Esophagus squamous epithelium (tissue), 5 donors: Measurements from ENCODE around the gene MPV17L2. TPM values are rescaled to one million over a fixed set of nuclear protein-coding genes. Genes with fewer than 3 reads are reported as not detected.
A peak's percentile ranks its signal among the peaks of the same experiment; 100 is the strongest.

Experiments
- DNase-seq: peaks from one replicate; lab custom pipeline; 2025; lab: John Stamatoyannopoulos, UW
- H3K27ac ChIP-seq, 4 donors: fragments of 200-600 bp; sonication (generic); one replicate each; pipeline ENCODE4 v1.5.1; 2016 to 2019; ENCODE audit warnings: mild to moderate bottlenecking in 1 of 4
- H3K27me3 ChIP-seq, 4 donors: fragments of 200-600 bp; sonication (generic); 1 replicate in 3 of 4; 2 replicates in 1 of 4; pipeline versions ENCODE4 v1.5.1 to v1.6.0; 2017 to 2021; ENCODE audit warnings: antibody characterized with exemption in 1 of 4
- H3K36me3 ChIP-seq, 3 donors: fragments of 200-600 bp; sonication (generic); one replicate each; pipeline ENCODE4 v1.5.1; 2016 to 2019
- H3K4me1 ChIP-seq, 3 donors: fragments of 200-600 bp; sonication (generic); one replicate each; pipeline ENCODE4 v1.5.1; 2017 to 2019
- H3K4me3 ChIP-seq, 4 donors: fragments of 200-600 bp; sonication (generic); 1 replicate in 3 of 4; 2 replicates in 1 of 4; pipeline ENCODE4 v1.5.1; 2016 to 2019; ENCODE audit warnings: mild to moderate bottlenecking in 2 of 4, moderate library complexity in 1 of 4
- H3K9me3 ChIP-seq, 3 donors: fragments of 200-600 bp; sonication (generic); one replicate each; pipeline ENCODE4 v1.5.1; 2016 to 2019
- CTCF ChIP-seq, 6 experiments: fragments of 450-650 bp in 4 of 6; fragments of 200-600 bp in 2 of 6; sonication (generic) in 2 of 6; IDR thresholded peaks; one replicate each; pipeline ENCODE4 v1.5.1; 2016 to 2019; ENCODE audit warnings: antibody characterized with exemption in 6 of 6, mild to moderate bottlenecking in 4 of 6, moderate library complexity in 4 of 6
- POLR2A ChIP-seq, 4 donors: fragments of 450-650 bp; IDR thresholded peaks; one replicate each; pipeline ENCODE4 v1.6.1; 2017; ENCODE audit warnings: antibody characterized with exemption in 4 of 4, mild to moderate bottlenecking in 4 of 4, moderate library complexity in 3 of 4
- WGBS, 2 donors: methylation state at CpG; one replicate each; pipeline ENCODE4 v1.1.5; 2018; 5-methylcytosine and 5-hydroxymethylcytosine counted together
- intact Hi-C: fragments of 100-400 bp; cut with DNase I; formaldehyde crosslinking; loops from one replicate; pipeline ENCODE4 v1.15.0; 2022
- total RNA-seq, 4 donors: library from RNA; depleted of rRNA; stranded (reverse); fragments of >200 nt; gene quantifications; one replicate each; pipeline ENCODE4 v1.1.0, GENCODE V29; 2016
- donor health status: DM: yes; HTN: yes; CAD: no.

The MPV17L2 gene
- total RNA-seq, 4 donors from 2014 or later: 10.6 to 23.5 (median 14.0) TPM

GRCh38 chr19:18194554-18195238 is 1.7 kb downstream of the MPV17L2 start:
- no peaks in the 10 kb centered on the region for H3K27me3 ChIP-seq
- DNase-seq: no peak
- H3K9me3 ChIP-seq: no peaks in the 10 kb centered on the region
- peaks cover 0 to 38% (median 3%) of the 10 kb centered on the region in 3 donors for H3K36me3 ChIP-seq
- peak overlapping the region in 3 of 4 donors; percentile 13 to 89 (median 84) for H3K4me3 ChIP-seq
- intact Hi-C loops: loop anchor here (5.0 kb wide), 1 partner anchor 63 kb away; a partner anchor contains a TSS
- TF ChIP-seq CTCF (IDR thresholded peaks at IDR 0.05): no peak
- TF ChIP-seq POLR2A (IDR thresholded peaks at IDR 0.05): no peak
- WGBS, 2 donors: 5 to 26% methylated on average over 6 to 8 of the region's 27 CpGs
- H3K27ac ChIP-seq: peak overlapping the region; percentile 12 to 93 (median 60)
- H3K4me1 ChIP-seq: peaks cover 24 to 34% (median 24%) of the 10 kb centered on the region in 3 donors

GRCh38 chr19:18196511-18196845 is 3.5 kb downstream of the MPV17L2 start:
- peaks cover 0 to 46% (median 3%) of the 10 kb centered on the region in 3 donors for H3K36me3 ChIP-seq
- TF ChIP-seq CTCF (IDR thresholded peaks at IDR 0.05): no peak
- no peak for TF ChIP-seq POLR2A (IDR thresholded peaks at IDR 0.05)
- peaks cover 22 to 32% (median 24%) of the 10 kb centered on the region in 3 donors for H3K4me1 ChIP-seq
- no peak for DNase-seq
- WGBS, 2 donors: 79 to 82% methylated on average over 4 to 7 of the region's 7 CpGs
- H3K4me3 ChIP-seq: no peak overlapping the region
- no peak overlapping the region for H3K27ac ChIP-seq
- intact Hi-C loops: loop anchor here (5.0 kb wide), 1 partner anchor 61 kb away; a partner anchor contains a TSS
- H3K27me3 ChIP-seq: no peaks in the 10 kb centered on the region
- no peaks in the 10 kb centered on the region for H3K9me3 ChIP-seq

GRCh38 chr19:18197306-18197705 is 4.3 kb downstream of the MPV17L2 start:
- DNase-seq: no peak
- 87 to 89% methylated on average over 13 to 17 of the region's 18 CpGs for WGBS, 2 donors
- Histone ChIP-seq H3K27ac (no peak overlapping the region), H3K9me3 (no peaks in the 10 kb centered on the region), H3K4me3 (no peak overlapping the region), H3K27me3 (no peaks in the 10 kb centered on the region), H3K36me3 (peaks cover 0 to 46% (median 3%) of the 10 kb centered on the region in 3 donors), H3K4me1 (peaks cover 17 to 24% (median 18%) of the 10 kb centered on the region in 3 donors)
- intact Hi-C loops: loop anchor here (5.0 kb wide), 1 partner anchor 60 kb away; a partner anchor contains a TSS
- TF ChIP-seq CTCF (IDR thresholded peaks at IDR 0.05) (no peak), POLR2A (IDR thresholded peaks at IDR 0.05) (no peak)

- WGBS, 2 donors: 66 to 68% methylated on average over 6 of the region's 6 CpGs
- DNase-seq: no peak
Observed at GRCh38 chr19:18197941-18198340, 4.9 kb downstream of the MPV17L2 start.

More at GRCh38 chr19:18197941-18198340, 4.9 kb downstream of the MPV17L2 start:
- Histone ChIP-seq H3K4me3 (no peak overlapping the region), H3K9me3 (no peaks in the 10 kb centered on the region), H3K27ac (no peak overlapping the region), H3K36me3 (peaks cover 0 to 46% (median 3%) of the 10 kb centered on the region in 3 donors), H3K27me3 (no peaks in the 10 kb centered on the region), H3K4me1 (peaks cover 21 to 30% (median 24%) of the 10 kb centered on the region in 3 donors)
- intact Hi-C loops: loop anchor here (5.0 kb wide), 1 partner anchor 59 kb away; a partner anchor contains a TSS
- TF ChIP-seq CTCF (IDR thresholded peaks at IDR 0.05) (no peak), POLR2A (IDR thresholded peaks at IDR 0.05) (no peak)
